K562 (cell line): Measurements from ENCODE around the gene MAST1. TPM values are rescaled to one million over a fixed set of nuclear protein-coding genes. Genes with fewer than 3 reads are reported as not detected.

ENCODE experiments used
- ARID4B ChIP-seq: sonication (generic); formaldehyde crosslinking; IDR thresholded peaks from 2 replicates; pipeline ENCODE4 v1.8.0; 2022; ENCODE audit warnings: mild to moderate bottlenecking, missing genetic modification reagents
- ATF3 ChIP-seq, 2 experiments: fragments of 450-650 bp in 1 of 2; sonication (generic) in 1 of 2; formaldehyde crosslinking in 1 of 2; IDR thresholded peaks in 1 of 2; conservative IDR thresholded peaks in 1 of 2; 2 replicates each; pipeline versions ENCODE4 v1.6.1 to v1.8.1; 2016 to 2023; ENCODE audit warnings: mild to moderate bottlenecking in 2 of 2, moderate library complexity in 2 of 2, inconsistent platforms in 1 of 2, missing genetic modification reagents in 1 of 2
- BRF2 ChIP-seq: IDR thresholded peaks from 3 replicates; pipeline ENCODE4 v1.6.1; 2011; ENCODE audit warnings: borderline replicate concordance, mild to moderate bottlenecking; ENCODE audit not compliant: insufficient read length, insufficient read depth
- CBFA2T3 ChIP-seq: fragments of 450-650 bp; IDR thresholded peaks from 2 replicates; pipeline ENCODE4 v1.6.1; 2017
- CEBPB ChIP-seq: fragments of 450-650 bp; IDR thresholded peaks from 2 replicates; pipeline ENCODE4 v1.6.1; 2016; ENCODE audit warnings: missing genetic modification characterization, missing compliant biosample characterization
- CHCHD3 ChIP-seq: fragments of 250-450 bp; sonication (Bioruptor Pico); IDR thresholded peaks from 2 replicates; pipeline ENCODE4 v2.1.2; 2022; ENCODE audit warnings: mild to moderate bottlenecking
- EP400 ChIP-seq: fragments of 450-650 bp; IDR thresholded peaks from 2 replicates; pipeline ENCODE4 v1.6.1; 2017; ENCODE audit warnings: antibody characterized with exemption, mild to moderate bottlenecking, moderate library complexity
- HDAC8 ChIP-seq: fragments of 450-650 bp; IDR thresholded peaks from 2 replicates; pipeline ENCODE4 v1.6.1; 2016; ENCODE audit warnings: mild to moderate bottlenecking, missing genetic modification characterization, moderate library complexity, missing compliant biosample characterization
- HSF4 ChIP-seq: fragments of 250-450 bp; sonication (Bioruptor Pico); IDR thresholded peaks from 2 replicates; pipeline ENCODE4 v2.1.2; 2022; ENCODE audit warnings: mild to moderate bottlenecking, moderate library complexity, borderline replicate concordance
- MNT ChIP-seq, 2 experiments: fragments of 450-650 bp; conservative IDR thresholded peaks; 2 replicates each; pipeline ENCODE4 v1.6.1; 2017; ENCODE audit warnings: mild to moderate bottlenecking in 2 of 2, moderate library complexity in 2 of 2
- NFIC ChIP-seq: fragments of 450-650 bp; IDR thresholded peaks from 2 replicates; pipeline ENCODE4 v1.6.1; 2017; ENCODE audit warnings: mild to moderate bottlenecking, inconsistent platforms
- NR2F6 ChIP-seq: fragments of 450-650 bp; formaldehyde crosslinking; IDR thresholded peaks from 2 replicates; pipeline ENCODE4 v1.4.0; 2020; ENCODE audit warnings: mild to moderate bottlenecking
- SPI1 ChIP-seq: IDR thresholded peaks from 2 replicates; pipeline ENCODE4 v1.6.1; 2011; ENCODE audit warnings: low read depth, low read length, control low read depth, borderline replicate concordance
- THRB ChIP-seq: fragments of 450-650 bp; formaldehyde crosslinking; conservative IDR thresholded peaks from 2 replicates; pipeline ENCODE4 v1.4.0; 2022; ENCODE audit warnings: mild to moderate bottlenecking, missing genetic modification characterization
- ZC3H4 ChIP-seq: sonication (generic); formaldehyde crosslinking; IDR thresholded peaks from 2 replicates; pipeline ENCODE4 v1.9.0; 2021; ENCODE audit warnings: missing genetic modification reagents, borderline replicate concordance
- ZNF583 ChIP-seq: fragments of 250-450 bp; sonication (Bioruptor Pico); IDR thresholded peaks from 2 replicates; pipeline ENCODE4 v1.4.0; 2020
- polyA plus RNA-seq, 8 experiments: library from polyadenylated mRNA; depleted of rRNA in 4 of 8; stranded (reverse) in 5 of 8; unstranded in 3 of 8; fragments of >200 nt; fragmentation: Nextera tagmentation in 2 of 8; fragmentation: Illumina TruSeq in 1 of 8; extraction: Ambion mirVana in 2 of 8; extraction: Trizol in 1 of 8; gene quantifications; 2 replicates each; pipeline versions ENCODE4 v1.2.1 to v1.2.3, GENCODE V29; 2011 to 2014; ENCODE audit warnings: inconsistent platforms in 1 of 8, missing spikeins in 1 of 8
- total RNA-seq, 7 experiments: library from RNA; depleted of rRNA in 6 of 7; stranded (reverse); fragments of >200 nt in 6 of 7; fragmentation: Illumina TruSeq in 2 of 7; extraction: Trizol in 2 of 7; gene quantifications; 2 replicates each; pipeline versions ENCODE4 v1.2.1 to v1.2.3, GENCODE V29; 2011 to 2021; ENCODE audit warnings: low replicate concordance in 1 of 7

MAST1 gene
- total and polyA plus RNA-seq, 9 of the 15 experiments (the other 6 are each of a cell fraction or from before 2014, with no cell fraction given): 0.48 to 10.3 (median 3.9) TPM

GRCh38 chr19:12838886-12839756, 806 bp downstream of the MAST1 start (continued):
- TF ChIP-seq CEBPB (tag) (0 out of 2 replicates have a peak, but pooled peaks have one; percentile 33), THRB (CRISPR knock-in tag) (no peak), HSF4 (CRISPR knock-in tag) (no peak), NR2F6 (no peak), ARID4B (CRISPR knock-in tag) (0 out of 2 replicates have a peak, but pooled peaks have one; percentile 48), CHCHD3 (CRISPR knock-in tag) (no peak), ZC3H4 (peak; percentile 60; the same call in 1 of the 2 replicates), NFIC (no peak), EP400 (peak; percentile 39; the same call in 1 of the 2 replicates), ATF3 (IDR thresholded peaks at IDR 0.05) (peak; percentile 20; the same call in 1 of the 2 replicates), ATF3 (CRISPR knock-in tag; conservative IDR thresholded peaks at IDR 0.05) (no peak), HDAC8 (tag) (no peak), CBFA2T3 (no peak), MNT (conservative IDR thresholded peaks at IDR 0.05) (peak; percentile 37 to 40; a peak in 1 of 4 replicates), ZNF583 (no peak), BRF2 (no peak), SPI1 (no peak)
